HG02678 (cell line): ENCODE results near the gene ITPK1.

ENCODE experiments used
- ATAC-seq: cut with Tn5 transposase; IDR thresholded peaks from one replicate; pipeline ENCODE4 v1.9.1; 2021; ENCODE audit warnings: mild to moderate bottlenecking, moderate library complexity; ENCODE audit not compliant: unreplicated experiment

Gene ITPK1

DNA sequence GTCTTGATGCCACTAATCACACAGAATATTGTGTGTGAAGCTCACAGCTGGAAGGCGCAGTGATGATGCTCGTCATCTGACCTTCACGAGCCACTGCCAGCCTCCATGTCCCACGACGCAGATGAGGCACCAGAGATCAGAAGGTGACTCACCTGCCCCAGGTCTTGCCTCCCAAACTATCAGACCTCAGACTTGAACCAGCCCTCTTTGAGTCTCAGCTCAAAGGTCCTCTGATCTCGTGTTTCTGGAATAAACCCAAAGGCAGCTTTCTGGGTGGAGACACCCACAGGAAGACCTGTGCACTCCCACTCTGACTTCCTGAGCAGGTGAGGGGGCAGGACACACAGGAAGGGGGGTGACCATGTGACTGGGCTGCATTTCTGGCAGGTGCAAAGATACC lies 212.4 kb downstream of the ITPK1 start:
- ATAC-seq: no peak

DNA sequence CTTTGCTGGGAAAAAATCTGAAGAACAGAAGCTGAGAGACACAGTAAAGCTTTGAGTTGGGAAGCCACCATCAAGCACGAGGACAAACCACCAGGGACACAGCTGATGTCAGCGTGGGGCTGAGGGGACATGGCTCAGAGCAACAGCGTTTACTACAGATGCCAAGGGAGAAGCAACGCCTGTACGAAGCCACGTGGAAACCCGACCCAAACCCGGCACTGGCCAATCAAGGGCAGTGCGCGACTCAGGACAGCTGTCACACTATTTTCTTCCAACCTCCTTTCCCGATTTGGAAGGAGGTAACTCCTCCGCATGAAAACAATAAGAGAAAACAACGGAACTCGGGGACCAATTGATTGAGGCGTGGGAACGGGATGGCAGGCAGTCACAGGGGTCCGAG lies 213.0 kb downstream of the ITPK1 start:
- ATAC-seq: no peak

DNA sequence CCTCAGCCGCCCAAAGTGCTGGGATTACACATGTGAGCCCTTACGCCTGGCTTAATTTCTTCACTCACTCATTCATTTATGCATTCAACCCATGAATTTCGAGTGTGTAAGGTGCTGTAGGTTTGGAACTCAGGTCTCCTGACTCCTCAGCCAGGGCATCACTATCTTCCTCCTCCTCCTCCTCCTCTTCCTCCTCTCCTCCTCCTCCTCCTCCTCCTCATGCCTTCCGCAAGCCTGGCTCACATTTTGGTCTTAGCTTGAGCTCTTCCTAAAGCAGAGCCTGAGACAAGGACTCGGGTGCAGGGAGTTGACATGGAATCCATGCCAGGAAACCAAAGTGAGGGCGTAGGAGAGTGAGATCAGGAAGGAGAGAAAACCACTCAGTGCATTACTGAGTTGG lies 213.5 kb downstream of the ITPK1 start:
- no peak for ATAC-seq

DNA sequence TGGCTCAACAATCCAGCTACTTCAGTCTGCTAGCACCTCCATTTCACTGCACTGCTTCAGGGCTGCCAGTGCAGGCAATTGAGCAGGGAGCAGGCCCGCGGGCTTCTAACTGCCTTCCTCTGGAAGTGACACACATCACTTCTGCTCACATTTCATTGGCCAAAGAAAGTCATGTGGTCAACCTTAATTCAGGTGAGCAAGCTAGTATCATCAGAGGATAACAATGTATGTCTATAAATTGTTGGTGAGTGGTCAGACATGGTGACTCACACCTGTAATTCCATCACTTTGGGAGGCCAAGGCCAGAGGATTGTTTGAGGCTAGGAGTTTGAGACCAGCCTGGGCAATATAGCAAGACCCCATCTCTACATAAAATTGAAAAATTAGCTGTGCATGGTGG lies 215.1 kb downstream of the ITPK1 start:
- no peak for ATAC-seq

DNA sequence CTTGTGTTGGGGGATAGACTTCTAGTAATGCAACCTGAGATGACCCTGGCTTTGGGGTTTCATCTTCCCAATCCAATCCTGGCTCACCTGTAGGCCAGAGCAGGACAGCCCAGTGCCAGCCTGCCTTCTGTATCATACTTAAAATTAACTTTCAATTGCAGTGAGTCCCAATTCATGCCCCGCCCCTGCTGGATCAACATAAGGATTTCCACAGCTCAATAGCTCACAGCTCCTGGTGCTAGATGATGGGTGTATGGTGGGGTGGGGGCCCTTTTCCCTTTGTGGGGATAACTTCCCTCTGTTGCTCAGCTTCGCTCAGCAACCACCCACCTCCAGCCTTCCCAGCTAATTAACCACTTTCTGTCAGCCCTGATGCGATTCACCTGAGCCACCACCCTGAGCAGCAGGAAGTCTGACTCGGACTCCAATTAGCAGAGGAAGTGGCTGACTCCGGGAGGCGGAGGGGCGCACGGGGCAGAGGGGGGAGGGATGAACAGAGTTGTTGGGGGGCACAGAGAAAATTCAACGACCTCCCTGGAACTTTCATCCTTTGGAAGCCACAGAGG lies 217.1 kb downstream of the ITPK1 start:
- no peak for ATAC-seq

DNA sequence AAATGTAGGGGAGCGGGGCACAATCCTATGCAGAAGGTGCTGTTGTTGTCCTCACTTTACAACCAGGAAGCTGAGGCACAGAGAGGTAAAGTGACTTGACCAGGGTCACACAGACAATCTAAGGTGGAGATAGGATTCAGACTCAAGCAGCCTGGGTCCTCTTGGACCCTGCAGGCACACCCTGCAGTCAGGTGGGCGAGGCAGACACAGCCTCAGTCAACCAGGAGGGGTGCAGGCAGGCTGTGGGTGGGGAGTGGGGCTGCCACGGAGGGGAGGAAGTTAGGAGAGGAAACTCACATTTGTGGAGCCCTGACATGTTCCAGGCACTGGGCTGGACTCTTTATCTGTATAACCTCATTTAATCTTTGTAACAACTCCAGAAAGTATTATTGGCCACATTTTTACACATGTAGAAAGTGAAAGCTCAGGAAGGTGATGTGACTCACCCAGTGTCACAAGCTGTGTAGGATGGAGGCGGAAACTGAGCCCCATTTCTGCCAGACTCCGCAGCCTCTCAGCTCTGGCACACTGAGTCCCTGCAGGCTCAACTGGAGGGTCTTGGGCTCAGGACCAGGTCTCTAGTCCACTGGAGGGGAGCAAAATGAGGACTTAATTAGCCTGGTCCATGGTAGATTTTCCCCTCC lies 217.7 kb downstream of the ITPK1 start:
- ATAC-seq: no peak

DNA sequence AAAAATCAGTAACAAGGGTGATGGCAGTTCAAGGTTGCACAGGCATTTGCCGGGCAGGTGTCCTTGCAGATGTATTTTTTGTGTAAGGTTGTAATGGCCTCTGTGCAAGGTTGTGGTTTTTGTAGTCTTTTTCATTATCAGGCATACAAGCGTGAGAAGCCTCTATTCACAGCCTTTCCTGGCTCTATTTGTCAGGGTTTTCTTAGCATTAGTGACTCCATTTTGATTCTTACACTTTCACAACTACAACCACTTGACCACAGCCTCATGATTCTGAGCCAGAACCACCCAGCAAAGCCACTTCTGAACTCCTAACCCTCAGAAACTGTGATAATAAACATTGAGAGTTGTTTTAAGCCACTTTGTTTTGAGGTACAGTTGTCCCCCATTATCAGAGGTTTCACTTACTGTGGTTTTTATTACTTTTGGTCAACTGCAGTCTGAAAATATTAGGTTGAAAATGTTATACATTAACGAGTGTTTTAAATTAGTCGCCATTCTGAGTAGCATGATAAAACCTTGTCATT lies 220.3 kb downstream of the ITPK1 start:
- ATAC-seq: no peak

DNA sequence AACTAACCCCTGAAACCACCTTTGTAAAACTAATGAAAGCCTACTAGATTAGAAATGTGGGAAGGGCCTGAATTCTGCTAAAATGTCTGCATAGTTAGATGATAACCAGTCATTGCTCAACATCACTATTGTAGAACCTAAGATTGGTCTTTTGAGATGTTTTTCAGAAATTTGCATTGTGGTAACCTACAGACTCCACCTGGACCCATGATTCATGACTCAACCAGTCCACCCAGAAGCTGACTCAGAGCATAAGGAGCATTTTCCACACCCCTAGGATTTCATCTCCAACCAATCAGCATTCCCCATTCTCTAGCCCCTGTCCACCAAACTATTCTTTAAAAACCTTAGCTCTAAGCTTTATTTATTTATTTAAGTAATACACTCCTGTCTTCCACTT lies 223.1 kb downstream of the ITPK1 start:
- no peak for ATAC-seq

DNA sequence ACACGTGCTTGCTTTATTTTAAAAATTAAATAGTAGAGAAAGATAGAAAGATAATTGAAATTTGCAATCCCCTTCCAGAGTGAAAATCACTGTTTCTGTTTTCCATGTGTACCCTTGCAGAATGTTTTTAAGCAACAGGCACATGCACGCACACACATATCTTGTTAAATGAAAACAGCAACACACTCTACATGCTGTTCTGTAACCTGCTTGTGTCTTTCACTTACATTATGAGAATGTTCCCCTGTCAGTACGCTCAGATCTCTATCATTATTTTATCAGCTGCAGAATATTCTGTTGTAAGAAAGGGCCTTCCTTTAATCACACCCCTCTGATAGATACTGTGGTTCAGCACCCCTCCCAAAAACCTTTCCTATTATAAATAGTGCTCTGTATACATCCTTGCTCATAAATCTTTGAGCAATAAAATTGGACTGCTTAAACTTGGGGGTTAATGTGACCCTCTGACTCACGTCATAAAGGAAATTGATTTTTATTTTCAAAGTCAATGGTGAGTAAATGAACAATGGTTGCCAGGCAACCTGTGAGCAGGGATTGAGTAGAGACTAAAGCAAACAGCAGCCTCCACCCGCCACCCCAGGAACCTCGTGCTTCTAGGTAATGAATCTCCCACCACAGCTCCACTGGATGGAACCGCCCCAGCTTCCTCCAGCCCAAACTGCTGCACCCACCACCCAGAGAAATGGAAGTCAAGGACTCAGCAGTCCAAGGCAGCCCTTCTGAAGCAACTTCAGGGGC lies 224.7 kb downstream of the ITPK1 start:
- ATAC-seq: no peak

DNA sequence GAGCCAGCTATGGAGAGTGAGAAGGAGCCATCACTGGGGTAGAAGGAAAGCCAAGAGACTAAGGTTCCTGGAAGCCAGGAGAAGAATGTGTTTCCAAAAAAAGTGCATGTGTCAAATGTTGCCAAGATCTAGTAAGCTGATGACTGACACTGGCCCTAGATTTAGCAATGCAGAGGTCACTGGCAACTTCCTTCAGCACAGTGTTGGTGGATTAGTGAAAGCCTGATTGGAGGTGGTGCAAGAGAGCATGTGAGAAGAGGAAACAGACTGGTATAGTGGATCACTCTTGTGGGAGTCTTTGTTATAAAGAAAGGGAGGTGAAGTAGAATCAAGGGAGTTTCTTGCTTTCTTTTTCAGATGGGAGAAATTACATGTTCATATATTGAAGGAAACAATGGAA lies 226.8 kb downstream of the ITPK1 start:
- ATAC-seq: no peak

DNA sequence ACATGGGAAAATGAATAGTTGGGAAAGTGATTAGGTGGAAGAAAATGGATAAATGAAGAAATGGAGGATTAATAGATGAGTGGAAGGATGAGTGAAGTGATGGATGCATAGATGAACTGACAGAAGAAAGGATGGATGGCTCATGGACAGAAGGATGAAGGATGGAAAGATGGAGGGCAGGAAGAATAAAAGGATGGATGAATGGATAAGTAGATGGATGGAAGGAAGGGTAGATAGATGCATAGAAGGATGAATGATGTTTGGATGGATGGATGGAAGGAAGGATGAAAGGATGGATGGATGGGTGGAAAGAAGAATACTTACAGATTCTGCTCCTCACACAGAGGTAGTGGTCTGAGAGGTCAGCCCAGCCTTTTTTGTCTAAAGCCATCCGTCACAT lies 228.6 kb downstream of the ITPK1 start:
- ATAC-seq: no peak
